ENCODE results near the gene TBC1D30.

- TF ChIP-seq, protein P1, sequence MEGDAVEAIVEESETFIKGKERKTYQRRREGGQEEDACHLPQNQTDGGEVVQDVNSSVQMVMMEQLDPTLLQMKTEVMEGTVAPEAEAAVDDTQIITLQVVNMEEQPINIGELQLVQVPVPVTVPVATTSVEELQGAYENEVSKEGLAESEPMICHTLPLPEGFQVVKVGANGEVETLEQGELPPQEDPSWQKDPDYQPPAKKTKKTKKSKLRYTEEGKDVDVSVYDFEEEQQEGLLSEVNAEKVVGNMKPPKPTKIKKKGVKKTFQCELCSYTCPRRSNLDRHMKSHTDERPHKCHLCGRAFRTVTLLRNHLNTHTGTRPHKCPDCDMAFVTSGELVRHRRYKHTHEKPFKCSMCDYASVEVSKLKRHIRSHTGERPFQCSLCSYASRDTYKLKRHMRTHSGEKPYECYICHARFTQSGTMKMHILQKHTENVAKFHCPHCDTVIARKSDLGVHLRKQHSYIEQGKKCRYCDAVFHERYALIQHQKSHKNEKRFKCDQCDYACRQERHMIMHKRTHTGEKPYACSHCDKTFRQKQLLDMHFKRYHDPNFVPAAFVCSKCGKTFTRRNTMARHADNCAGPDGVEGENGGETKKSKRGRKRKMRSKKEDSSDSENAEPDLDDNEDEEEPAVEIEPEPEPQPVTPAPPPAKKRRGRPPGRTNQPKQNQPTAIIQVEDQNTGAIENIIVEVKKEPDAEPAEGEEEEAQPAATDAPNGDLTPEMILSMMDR (IDR thresholded peaks at IDR 0.05), result peak; percentile 70
- TF ChIP-seq AFF4 (CRISPR knock-in tag; IDR thresholded peaks at IDR 0.05; ENCODE audit: borderline replicate concordance), result no peak
These were observed 66.5 kb downstream of the TBC1D30 start for GRCh38 chr12:64890873-64891468.

Data from WTC11 (cell line).